K562 (cell line): ENCODE data around the gene ZKSCAN3. TPM values are rescaled to one million over a fixed set of nuclear protein-coding genes. Genes with fewer than 3 reads are reported as not detected.

Experiments used
- ATAC-seq: fragments of 200-7000 bp; cut with Tn5 transposase; 3 replicates; pipeline ENCODE4 v1.9.1; 2020; ENCODE audit warnings: moderate library complexity
- BruUV-seq: library from RNA; stranded (reverse); fragments of 400-500 nt; replicated peaks from 2 replicates; lab custom pipeline; 2021; lab: Mats Ljungman, UMichigan
- CTCF ChIA-PET: fragments of 300-600 bp; formaldehyde crosslinking; extraction: SDS; loops from one replicate; lab custom pipeline; 2021; ENCODE audit warnings: low intra/inter-chr PET ratio; lab: Yijun Ruan, JAX
- POLR2A ChIA-PET: fragments of 300-600, 350-650 bp; sonication (Branson Sonifier 250); formaldehyde crosslinking; extraction: SDS; loops from one replicate; lab custom pipeline; 2021; ENCODE audit warnings: antibody characterized with exemption, inconsistent platforms; lab: Yijun Ruan, JAX
- DNase-seq, 4 experiments: peaks; one replicate each; pipeline versions ENCODE4 v3.0.0 to v3.0.0-alpha.2; 2011 to 2018; ENCODE audit warnings: low spot score in 3 of 4, mixed read lengths in 3 of 4; ENCODE audit errors: extremely low read depth in 1 of 4
- FAIRE-seq: peaks from 2 replicates; lab custom pipeline; 2011; peaks lifted over from hg19 to GRCh38; lab: Jason Lieb, UNC
- H2AFZ ChIP-seq: 2 replicates; pipeline ENCODE4 v1.6.0; 2011; ENCODE audit warnings: low read depth, low read length, control low read depth, inconsistent platforms
- H3K27ac ChIP-seq: fragments of 200-600 bp; 3 replicates; pipeline ENCODE4 v1.8.0; 2011; ENCODE audit warnings: low read depth, mild to moderate bottlenecking, control low read depth, inconsistent platforms, low read length, moderate library complexity, mixed read lengths; ENCODE audit errors: extremely low read depth
- H3K27me3 ChIP-seq, 2 experiments: fragments of 300-600 bp in 1 of 2; 2 replicates in 1 of 2; 3 replicates in 1 of 2; pipeline versions ENCODE4 v1.6.0 to v1.8.0; 2011; ENCODE audit warnings: inconsistent platforms in 2 of 2, low read length in 2 of 2, mild to moderate bottlenecking in 1 of 2, mixed read lengths in 1 of 2, moderate library complexity in 1 of 2; ENCODE audit not compliant: control insufficient read depth in 2 of 2, insufficient read depth in 2 of 2
- H3K36me3 ChIP-seq: fragments of 300-600 bp; 3 replicates; pipeline ENCODE4 v1.8.0; 2011; ENCODE audit warnings: mild to moderate bottlenecking, low read length, inconsistent platforms; ENCODE audit not compliant: control insufficient read depth, insufficient read depth
- H3K4me1 ChIP-seq, 2 experiments: fragments of 200-600 bp in 1 of 2; replicated peaks in 1 of 2; 2 replicates in 1 of 2; 3 replicates in 1 of 2; pipeline versions ENCODE4 v1.5.1 to v1.8.0; 2011; ENCODE audit warnings: inconsistent platforms in 2 of 2, low read length in 2 of 2, mild to moderate bottlenecking in 1 of 2, mixed read lengths in 1 of 2, moderate library complexity in 1 of 2; ENCODE audit not compliant: control insufficient read depth in 2 of 2, insufficient read depth in 2 of 2
- H3K4me2 ChIP-seq: 2 replicates; pipeline ENCODE4 v1.6.1; 2011; ENCODE audit warnings: low read length, control low read depth, inconsistent platforms, mixed read lengths; ENCODE audit not compliant: insufficient read depth
- H3K4me3 ChIP-seq: fragments of 200-600 bp; sonication (generic), shearing (Covaris generic); 2 replicates; pipeline ENCODE4 v1.5.1; 2016; ENCODE audit warnings: control low read depth, inconsistent platforms
- H3K79me2 ChIP-seq: fragments of 200-600 bp; 3 replicates; pipeline ENCODE4 v1.8.0; 2011; ENCODE audit warnings: low read length, inconsistent platforms; ENCODE audit not compliant: control insufficient read depth, insufficient read depth
- H3K9ac ChIP-seq, 2 experiments: 2 replicates each; pipeline versions ENCODE4 v1.6.0 to v1.6.1; 2011; ENCODE audit warnings: low read depth in 2 of 2, low read length in 2 of 2, control low read depth in 1 of 2, inconsistent platforms in 1 of 2, mild to moderate bottlenecking in 1 of 2, mixed read lengths in 1 of 2; ENCODE audit not compliant: insufficient read depth in 1 of 2
- H3K9me1 ChIP-seq: one replicate; pipeline ENCODE4 v1.6.0; 2011; ENCODE audit warnings: inconsistent platforms, mild to moderate bottlenecking, low read length, moderate library complexity; ENCODE audit not compliant: control insufficient read depth, insufficient read depth
- H3K9me3 ChIP-seq: replicated peaks from 2 replicates; pipeline ENCODE4 v1.5.1; 2011; ENCODE audit warnings: low read depth, low read length, inconsistent platforms; ENCODE audit not compliant: control insufficient read depth, insufficient read depth
- H4K20me1 ChIP-seq: replicated peaks from 2 replicates; pipeline ENCODE4 v1.6.1; 2011; ENCODE audit warnings: low read length, inconsistent platforms, mixed read lengths; ENCODE audit not compliant: control insufficient read depth, insufficient read depth
- ESRRA ChIP-seq: fragments of 450-650 bp; IDR thresholded peaks from 2 replicates; pipeline ENCODE4 v1.6.1; 2014; ENCODE audit warnings: low read depth, mild to moderate bottlenecking, moderate library complexity, borderline replicate concordance
- HMBOX1 ChIP-seq: sonication (generic); IDR thresholded peaks from 2 replicates; pipeline ENCODE4 v1.6.1; 2016
- NR3C1 ChIP-seq: sonication (generic); formaldehyde crosslinking; IDR thresholded peaks from 2 replicates; pipeline ENCODE4 v1.8.1; 2022; ENCODE audit warnings: missing genetic modification reagents
- NRF1 ChIP-seq, 2 experiments: fragments of 450-650 bp; IDR thresholded peaks in 1 of 2; conservative IDR thresholded peaks in 1 of 2; 2 replicates each; pipeline ENCODE4 v1.6.1; 2014; ENCODE audit warnings: mild to moderate bottlenecking in 2 of 2
- THRAP3 ChIP-seq: fragments of 450-650 bp; IDR thresholded peaks from 2 replicates; pipeline ENCODE4 v1.6.1; 2016; ENCODE audit warnings: mild to moderate bottlenecking, inconsistent platforms, borderline replicate concordance
- whole genome bisulfite sequencing: fragments of 100-300 bp; shearing (Covaris generic); methylation state at CpG from one replicate; pipeline ENCODE4 v1.1.6; 2016; ENCODE audit warnings: low coverage, mixed read lengths; ENCODE audit not compliant: insufficient coverage; ENCODE audit errors: missing lambda C conversion rate; 5-methylcytosine and 5-hydroxymethylcytosine counted together
- in situ Hi-C: fragments of 300-500 bp; cut with MboI; formaldehyde crosslinking; loops from 4 replicates; pipeline ENCODE4 v1.15.0; 2018; ENCODE audit warnings: inconsistent platforms, mixed read lengths
- intact Hi-C: fragments of 100-400 bp; cut with micrococcal nuclease; formaldehyde crosslinking; loops from 2 replicates; pipeline ENCODE4 v1.14.2; 2022
- polyA plus RNA-seq, 8 experiments: library from polyadenylated mRNA; depleted of rRNA in 4 of 8; stranded (reverse) in 5 of 8; unstranded in 3 of 8; fragments of >200 nt; fragmentation: Nextera tagmentation in 2 of 8; fragmentation: Illumina TruSeq in 1 of 8; extraction: Ambion mirVana in 2 of 8; extraction: Trizol in 1 of 8; gene quantifications; 2 replicates each; pipeline versions ENCODE4 v1.2.1 to v1.2.3, GENCODE V29; 2011 to 2014; ENCODE audit warnings: inconsistent platforms in 1 of 8, missing spikeins in 1 of 8
- total RNA-seq, 7 experiments: library from RNA; depleted of rRNA in 6 of 7; stranded (reverse); fragments of >200 nt in 6 of 7; fragmentation: Illumina TruSeq in 2 of 7; extraction: Trizol in 2 of 7; gene quantifications; 2 replicates each; pipeline versions ENCODE4 v1.2.1 to v1.2.3, GENCODE V29; 2011 to 2021; ENCODE audit warnings: low replicate concordance in 1 of 7

The ZKSCAN3 gene
- total and polyA plus RNA-seq, 9 of the 15 experiments (the other 6 are each of a cell fraction or from before 2014, with no cell fraction given) = 3.0 to 12.4 (median 10.2) TPM

- ATAC-seq = peak; percentile 69
- no peaks in the 10 kb centered on the region for H3K36me3 ChIP-seq
- peak overlapping the region; percentile 83 for H2AFZ ChIP-seq
- H3K79me2 ChIP-seq = no peaks in the 10 kb centered on the region
- FAIRE-seq = no peak
- no peaks in the 10 kb centered on the region for H3K9me1 ChIP-seq
- ChIA-PET POLR2A (interaction anchor here (1.2 kb wide), 1 partner anchor 33 kb away, joined by 4 read pairs; no protein-coding TSS in a partner anchor), CTCF (no interaction called here)
- no peak overlapping the region for H3K27ac ChIP-seq
- BruUV-seq = no TSS peak
- H3K27me3 ChIP-seq = no peaks in the 10 kb centered on the region
- H3K4me2 ChIP-seq = no peak overlapping the region
- no peaks in the 10 kb centered on the region for H3K9me3 ChIP-seq
- in situ Hi-C loops (no loop called here), intact Hi-C loops (no loop called here)
- 38% methylated on average over 2 of the region's 2 CpGs for WGBS
- TF ChIP-seq NRF1 (conservative IDR thresholded peaks at IDR 0.05 in 1 of 2, IDR thresholded peaks at IDR 0.05 in 1 of 2) (no peak), NR3C1 (CRISPR knock-in tag) (no peak), HMBOX1 (peak; percentile 23; the same call in 1 of the 2 replicates), THRAP3 (no peak), ESRRA (0 out of 2 replicates have a peak, but pooled peaks have one; percentile 10)
- H4K20me1 ChIP-seq = no peaks in the 10 kb centered on the region
- H3K4me1 ChIP-seq = peaks cover 0 to 26% of the 10 kb centered on the region in 2 experiments; a peak in 3 of 5 replicates
- no peak for DNase-seq
- no peak overlapping the region; a peak in 1 of 4 replicates for H3K9ac ChIP-seq
- H3K4me3 ChIP-seq = no peak overlapping the region
Observed at GRCh38 chr6:28407401-28407800, 57.7 kb downstream of the ZKSCAN3 start.
